ENCODE measurements around the gene APOF. TPM values are rescaled to one million over a fixed set of nuclear protein-coding genes. Genes with fewer than 3 reads are reported as not detected.

Gene APOF
- total and polyA plus RNA-seq, 10 of the 15 experiments (the other 5 are each of a cell fraction or from before 2014, with no cell fraction given): 0.04 to 0.19 (median 0.11) TPM; not detected in 5

DNA sequence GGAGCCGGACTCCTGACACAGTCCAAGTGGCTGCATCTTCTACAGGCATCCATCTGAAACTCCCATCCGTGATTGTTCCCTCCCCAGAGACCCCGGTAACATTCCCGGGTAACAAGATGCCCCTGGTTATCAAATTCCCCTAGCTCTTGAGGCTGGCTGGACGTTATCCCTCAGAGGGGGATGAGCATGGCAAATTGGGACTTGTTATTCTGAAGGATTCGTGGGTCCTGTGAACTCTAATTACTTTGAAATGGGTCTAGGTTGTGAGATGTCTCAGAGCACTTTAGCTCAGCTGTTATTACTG lies 28.2 kb downstream of the APOF start:
- peak overlapping the region; percentile 97 for H3K4me3 ChIP-seq
- SMC1A ChIA-PET (ENCODE audit: uncharacterized antibody, unreplicated experiment): interaction anchor here (0.9 to 2.7 kb wide), 4 partner anchors 25 to 130 kb away, joined by 3 to 22 read pairs (median 6); partner anchors contain the start of genes STAT2 and TIMELESS
- 0% methylated on average over 6 of the region's 6 CpGs for WGBS (ENCODE audit: insufficient coverage, insufficient replicate concordance, low lambda C conversion rate, missing lambda C conversion rate)
- FAIRE-seq (peak; percentile 38), DNase-seq (ENCODE audit: low read depth, low spot score) (no peak), ATAC-seq (no peak)
- H4K20me1 ChIP-seq (ENCODE audit: control insufficient read depth, insufficient read depth): no peaks in the 10 kb centered on the region
- CTCF ChIA-PET: interaction anchor here (0.8 to 1.4 kb wide), 2 partner anchors 126 to 129 kb away, joined by 3 to 7 read pairs; no protein-coding TSS in a partner anchor
- peak overlapping the region; percentile 76 for H2AFZ ChIP-seq (ENCODE audit: control insufficient read depth, low read depth, low read length)
- H3K4me1 ChIP-seq (ENCODE audit: control insufficient read depth, insufficient read depth, low read length): peaks cover 30% of the 10 kb centered on the region
- H3K9ac ChIP-seq (ENCODE audit: control insufficient read depth, insufficient read depth, low read length): peak overlapping the region; percentile 99
- H3K27me3 ChIP-seq (replicated peaks in 1 of 2; ENCODE audit: control insufficient read depth in 2 of 2, insufficient read depth in 2 of 2, low read length in 1 of 2): no peaks in the 10 kb centered on the region
- peaks cover 14% of the 10 kb centered on the region for H3K79me2 ChIP-seq (ENCODE audit: control insufficient read depth, insufficient read depth, low read length)
- BruUV-seq (replicated peaks): TSS peak; percentile 98
- H3K4me2 ChIP-seq (ENCODE audit: control insufficient read depth, insufficient read depth): peak overlapping the region; percentile 89
- TF ChIP-seq NFIC (IDR thresholded peaks at IDR 0.05; ENCODE audit: low read depth, low read length) (no peak), RB1 (IDR thresholded peaks at IDR 0.05; ENCODE audit: borderline replicate concordance) (no peak), ETV6 (conservative IDR thresholded peaks at IDR 0.05 in 1 of 2, IDR thresholded peaks at IDR 0.05 in 1 of 2; ENCODE audit: borderline replicate concordance in 1 of 2, low read depth in 1 of 2) (no peak), IKZF2 (IDR thresholded peaks at IDR 0.05) (peak in 1 of 2 experiments; percentile 2; a peak in 1 of 4 replicates), LARP7 (IDR thresholded peaks at IDR 0.05) (no peak), TCF7 (IDR thresholded peaks at IDR 0.05; ENCODE audit: borderline replicate concordance) (no peak), PAX8 (IDR thresholded peaks at IDR 0.05) (no peak), POLR2AphosphoS5 (IDR thresholded peaks at IDR 0.05; ENCODE audit: low read length) (peak; percentile 57; the same call in 1 of the 2 replicates), RBBP5 (conservative IDR thresholded peaks at IDR 0.05) (no peak), EED (IDR thresholded peaks at IDR 0.05; ENCODE audit: low read depth) (no peak), ATF7 (IDR thresholded peaks at IDR 0.05; ENCODE audit: low read depth) (no peak), FOS (IDR thresholded peaks at IDR 0.05; ENCODE audit: borderline replicate concordance, extremely low read depth, insufficient read length) (no peak), BCL11A (IDR thresholded peaks at IDR 0.05; ENCODE audit: low read depth, low read length) (no peak), FOXM1 (IDR thresholded peaks at IDR 0.05; ENCODE audit: low read depth, low read length) (no peak), BACH1 (IDR thresholded peaks at IDR 0.05; ENCODE audit: borderline replicate concordance) (no peak), NR2F1 (conservative IDR thresholded peaks at IDR 0.05) (0 out of 2 replicates have a peak, but pooled peaks have one; percentile 23)
- TF ChIP-seq, protein P1, sequence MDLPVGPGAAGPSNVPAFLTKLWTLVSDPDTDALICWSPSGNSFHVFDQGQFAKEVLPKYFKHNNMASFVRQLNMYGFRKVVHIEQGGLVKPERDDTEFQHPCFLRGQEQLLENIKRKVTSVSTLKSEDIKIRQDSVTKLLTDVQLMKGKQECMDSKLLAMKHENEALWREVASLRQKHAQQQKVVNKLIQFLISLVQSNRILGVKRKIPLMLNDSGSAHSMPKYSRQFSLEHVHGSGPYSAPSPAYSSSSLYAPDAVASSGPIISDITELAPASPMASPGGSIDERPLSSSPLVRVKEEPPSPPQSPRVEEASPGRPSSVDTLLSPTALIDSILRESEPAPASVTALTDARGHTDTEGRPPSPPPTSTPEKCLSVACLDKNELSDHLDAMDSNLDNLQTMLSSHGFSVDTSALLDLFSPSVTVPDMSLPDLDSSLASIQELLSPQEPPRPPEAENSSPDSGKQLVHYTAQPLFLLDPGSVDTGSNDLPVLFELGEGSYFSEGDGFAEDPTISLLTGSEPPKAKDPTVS (IDR thresholded peaks at IDR 0.05; ENCODE audit: low read depth, low read length): no peak
- TF ChIP-seq, protein P2, sequence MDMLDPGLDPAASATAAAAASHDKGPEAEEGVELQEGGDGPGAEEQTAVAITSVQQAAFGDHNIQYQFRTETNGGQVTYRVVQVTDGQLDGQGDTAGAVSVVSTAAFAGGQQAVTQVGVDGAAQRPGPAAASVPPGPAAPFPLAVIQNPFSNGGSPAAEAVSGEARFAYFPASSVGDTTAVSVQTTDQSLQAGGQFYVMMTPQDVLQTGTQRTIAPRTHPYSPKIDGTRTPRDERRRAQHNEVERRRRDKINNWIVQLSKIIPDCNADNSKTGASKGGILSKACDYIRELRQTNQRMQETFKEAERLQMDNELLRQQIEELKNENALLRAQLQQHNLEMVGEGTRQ (IDR thresholded peaks at IDR 0.05; ENCODE audit: borderline replicate concordance, low read depth, low read length): no peak
- POLR2A ChIA-PET: interaction anchor here (0.6 to 11.4 kb wide), 4 partner anchors 26 to 239 kb away, joined by 3 to 140 read pairs (median 10); partner anchors contain the start of genes APOF, RNF41 and STAT2
- RAD21 ChIA-PET (ENCODE audit: unreplicated experiment): interaction anchor here (2.1 kb wide), 1 partner anchor 115 kb away, joined by 4 read pairs; the partner anchor contains the start of gene TIMELESS
- no peaks in the 10 kb centered on the region for H3K9me3 ChIP-seq (replicated peaks; ENCODE audit: control insufficient read depth, insufficient read depth, low read length)
- in situ Hi-C loops (cut with MboI): no loop called here
- H3K36me3 ChIP-seq (ENCODE audit: control insufficient read depth in 2 of 2, insufficient read depth in 2 of 2, low read length in 1 of 2): no peaks in the 10 kb centered on the region
- H3K27ac ChIP-seq (ENCODE audit: control insufficient read depth, insufficient read depth): peak overlapping the region; percentile 99
- intact Hi-C loops (cut with micrococcal nuclease; ENCODE audit: unreplicated experiment): loop anchor here (1.0 to 5.0 kb wide), 3 partner anchors 18 to 144 kb away; no protein-coding TSS in a partner anchor
